MM.1S (cell line): Measurements from ENCODE around the gene COQ6.

Source experiments
- DNase-seq: peaks from one replicate; pipeline ENCODE4 v3.0.0-alpha.2; 2015
- H2AFZ ChIP-seq: fragments of 300-600 bp; sonication (generic); 2 replicates; pipeline ENCODE4 v1.6.0; 2016; ENCODE audit warnings: antibody characterized with exemption, low read length
- H3F3A ChIP-seq: fragments of 300-600 bp; sonication (generic); 2 replicates; pipeline ENCODE4 v1.6.1; 2016; ENCODE audit warnings: mild to moderate bottlenecking, antibody characterized with exemption, low read length, moderate library complexity, mixed read lengths; ENCODE audit not compliant: insufficient read depth
- H3K27ac ChIP-seq: fragments of 300-600 bp; sonication (generic); 2 replicates; pipeline ENCODE4 v1.5.1; 2016; ENCODE audit warnings: mild to moderate bottlenecking, low read length
- H3K27me3 ChIP-seq: fragments of 300-600 bp; sonication (generic); replicated peaks from 2 replicates; pipeline ENCODE4 v1.6.0; 2016; ENCODE audit warnings: low read length; ENCODE audit not compliant: insufficient read depth
- H3K36me3 ChIP-seq: fragments of 300-600 bp; sonication (generic); replicated peaks from 2 replicates; pipeline ENCODE4 v1.6.1; 2016; ENCODE audit warnings: mild to moderate bottlenecking, low read length, mixed read lengths; ENCODE audit not compliant: insufficient read depth
- H3K4me1 ChIP-seq: fragments of 300-600 bp; sonication (generic); 2 replicates; pipeline ENCODE4 v1.6.1; 2016; ENCODE audit warnings: low read length, mixed read lengths
- H3K4me2 ChIP-seq: fragments of 300-600 bp; sonication (generic); 2 replicates; pipeline ENCODE4 v1.6.0; 2016; ENCODE audit warnings: low read depth, low read length
- H3K4me3 ChIP-seq: fragments of 300-600 bp; sonication (generic); 2 replicates; pipeline ENCODE4 v1.5.1; 2016; ENCODE audit warnings: low read length, mixed read lengths
- H3K79me2 ChIP-seq: fragments of 300-600 bp; sonication (generic); 2 replicates; pipeline ENCODE4 v1.6.1; 2016; ENCODE audit warnings: mixed run types, low read length, mixed read lengths
- H3K9ac ChIP-seq: fragments of 300-600 bp; sonication (generic); 2 replicates; pipeline ENCODE4 v1.6.1; 2016; ENCODE audit warnings: low read length, mixed read lengths
- H3K9me2 ChIP-seq: fragments of 300-600 bp; sonication (generic); replicated peaks from 2 replicates; pipeline ENCODE4 v1.6.1; 2016; ENCODE audit warnings: mild to moderate bottlenecking, low read length, mixed read lengths; ENCODE audit not compliant: insufficient read depth
- H3K9me3 ChIP-seq: fragments of 300-600 bp; sonication (generic); replicated peaks from 2 replicates; pipeline ENCODE4 v1.6.1; 2016; ENCODE audit warnings: mild to moderate bottlenecking, low read length, mixed read lengths; ENCODE audit not compliant: insufficient read depth
- H4K20me1 ChIP-seq: fragments of 300-600 bp; sonication (generic); 2 replicates; pipeline ENCODE4 v1.6.1; 2016; ENCODE audit warnings: mild to moderate bottlenecking, low read length, moderate library complexity, mixed read lengths; ENCODE audit not compliant: insufficient read depth
- EZH2 ChIP-seq: fragments of 300-600 bp; sonication (generic); optimal IDR thresholded peaks from 2 replicates; pipeline ENCODE3; 2017; ENCODE audit warnings: low read depth, mild to moderate bottlenecking, antibody characterized with exemption, low read length, mixed read lengths
- EZH2phosphoT487 ChIP-seq: fragments of 300-600 bp; sonication (generic); IDR thresholded peaks from 2 replicates; pipeline ENCODE4 v1.6.1; 2018; ENCODE audit warnings: antibody characterized with exemption, low read length
- TF ChIP-seq, protein P1 (sequence below): fragments of 300-600 bp; sonication (generic); IDR thresholded peaks from 2 replicates; pipeline ENCODE4 v1.5.1; 2016; ENCODE audit warnings: antibody characterized with exemption, low read length, mixed read lengths

Gene COQ6

DNA sequence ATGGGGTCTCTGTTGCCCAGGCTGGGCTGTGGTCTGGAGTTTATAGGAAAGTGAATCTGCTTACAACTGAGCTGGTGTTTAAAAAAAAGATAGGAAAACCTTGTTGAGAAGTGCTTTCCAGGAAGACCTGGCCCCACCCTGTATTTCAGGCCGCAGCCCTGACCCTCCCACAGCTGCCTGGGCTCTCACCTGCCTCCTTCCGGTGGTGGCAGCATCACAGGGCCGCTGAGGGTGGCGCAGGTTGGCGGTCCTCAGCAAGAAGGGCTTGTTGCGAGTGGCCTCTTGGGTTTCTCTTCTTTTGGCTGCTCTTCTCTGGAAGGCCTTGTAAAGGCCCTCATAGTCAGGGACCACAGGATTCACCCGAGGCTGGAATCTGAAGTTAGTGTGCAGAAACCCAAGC, 7.9 kb upstream of the COQ6 start:
- H2AFZ ChIP-seq: no peak overlapping the region
- H3K27me3 ChIP-seq: no peaks in the 10 kb centered on the region
- no peaks in the 10 kb centered on the region; the same call in 1 of the 2 replicates for H4K20me1 ChIP-seq
- H3K27ac ChIP-seq: no peak overlapping the region
- TF ChIP-seq, protein P1, sequence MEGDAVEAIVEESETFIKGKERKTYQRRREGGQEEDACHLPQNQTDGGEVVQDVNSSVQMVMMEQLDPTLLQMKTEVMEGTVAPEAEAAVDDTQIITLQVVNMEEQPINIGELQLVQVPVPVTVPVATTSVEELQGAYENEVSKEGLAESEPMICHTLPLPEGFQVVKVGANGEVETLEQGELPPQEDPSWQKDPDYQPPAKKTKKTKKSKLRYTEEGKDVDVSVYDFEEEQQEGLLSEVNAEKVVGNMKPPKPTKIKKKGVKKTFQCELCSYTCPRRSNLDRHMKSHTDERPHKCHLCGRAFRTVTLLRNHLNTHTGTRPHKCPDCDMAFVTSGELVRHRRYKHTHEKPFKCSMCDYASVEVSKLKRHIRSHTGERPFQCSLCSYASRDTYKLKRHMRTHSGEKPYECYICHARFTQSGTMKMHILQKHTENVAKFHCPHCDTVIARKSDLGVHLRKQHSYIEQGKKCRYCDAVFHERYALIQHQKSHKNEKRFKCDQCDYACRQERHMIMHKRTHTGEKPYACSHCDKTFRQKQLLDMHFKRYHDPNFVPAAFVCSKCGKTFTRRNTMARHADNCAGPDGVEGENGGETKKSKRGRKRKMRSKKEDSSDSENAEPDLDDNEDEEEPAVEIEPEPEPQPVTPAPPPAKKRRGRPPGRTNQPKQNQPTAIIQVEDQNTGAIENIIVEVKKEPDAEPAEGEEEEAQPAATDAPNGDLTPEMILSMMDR: no peak
- TF ChIP-seq EZH2 (no peak), EZH2phosphoT487 (no peak)
- H3K36me3 ChIP-seq: no peaks in the 10 kb centered on the region
- H3K9ac ChIP-seq: no peak overlapping the region
- no peaks in the 10 kb centered on the region for H3K79me2 ChIP-seq
- no peak overlapping the region for H3K4me3 ChIP-seq
- no peak for DNase-seq
- H3K9me2 ChIP-seq: no peaks in the 10 kb centered on the region
- no peaks in the 10 kb centered on the region for H3K9me3 ChIP-seq
- H3K4me1 ChIP-seq: no peaks in the 10 kb centered on the region
- H3K4me2 ChIP-seq: no peak overlapping the region
- no peaks in the 10 kb centered on the region for H3F3A ChIP-seq

DNA sequence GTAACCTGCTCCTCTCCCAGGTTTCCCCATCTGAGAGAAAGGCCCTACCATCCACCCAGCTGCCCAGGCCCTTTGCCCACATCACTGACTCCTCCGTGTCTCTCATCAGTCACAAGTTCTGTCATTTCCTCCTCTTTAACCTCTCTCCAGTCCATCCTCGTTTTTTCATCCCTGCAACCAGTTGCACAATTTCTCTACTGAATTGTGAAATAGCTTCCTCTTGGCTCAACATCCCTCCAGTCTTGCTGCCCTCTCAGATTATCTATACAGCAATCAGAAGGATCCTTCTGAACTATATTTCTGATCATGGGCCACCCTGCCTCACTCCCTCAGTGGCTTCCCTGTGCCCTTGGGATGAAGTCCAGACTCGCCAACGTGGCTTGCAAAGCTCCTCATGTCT, 7.0 kb upstream of the COQ6 start:
- H3K4me2 ChIP-seq: no peak overlapping the region
- H3K27ac ChIP-seq: no peak overlapping the region
- H3K79me2 ChIP-seq: no peaks in the 10 kb centered on the region
- H3K9me3 ChIP-seq: no peaks in the 10 kb centered on the region
- TF ChIP-seq, protein P1: no peak
- TF ChIP-seq EZH2phosphoT487 (no peak), EZH2 (no peak)
- H3K4me3 ChIP-seq: no peak overlapping the region
- no peaks in the 10 kb centered on the region for H3K9me2 ChIP-seq
- no peaks in the 10 kb centered on the region for H3F3A ChIP-seq
- H3K9ac ChIP-seq: no peak overlapping the region
- no peak overlapping the region for H2AFZ ChIP-seq
- no peak for DNase-seq
- no peaks in the 10 kb centered on the region for H3K27me3 ChIP-seq
- H3K4me1 ChIP-seq: no peaks in the 10 kb centered on the region
- H4K20me1 ChIP-seq: no peaks in the 10 kb centered on the region
- no peaks in the 10 kb centered on the region for H3K36me3 ChIP-seq

DNA sequence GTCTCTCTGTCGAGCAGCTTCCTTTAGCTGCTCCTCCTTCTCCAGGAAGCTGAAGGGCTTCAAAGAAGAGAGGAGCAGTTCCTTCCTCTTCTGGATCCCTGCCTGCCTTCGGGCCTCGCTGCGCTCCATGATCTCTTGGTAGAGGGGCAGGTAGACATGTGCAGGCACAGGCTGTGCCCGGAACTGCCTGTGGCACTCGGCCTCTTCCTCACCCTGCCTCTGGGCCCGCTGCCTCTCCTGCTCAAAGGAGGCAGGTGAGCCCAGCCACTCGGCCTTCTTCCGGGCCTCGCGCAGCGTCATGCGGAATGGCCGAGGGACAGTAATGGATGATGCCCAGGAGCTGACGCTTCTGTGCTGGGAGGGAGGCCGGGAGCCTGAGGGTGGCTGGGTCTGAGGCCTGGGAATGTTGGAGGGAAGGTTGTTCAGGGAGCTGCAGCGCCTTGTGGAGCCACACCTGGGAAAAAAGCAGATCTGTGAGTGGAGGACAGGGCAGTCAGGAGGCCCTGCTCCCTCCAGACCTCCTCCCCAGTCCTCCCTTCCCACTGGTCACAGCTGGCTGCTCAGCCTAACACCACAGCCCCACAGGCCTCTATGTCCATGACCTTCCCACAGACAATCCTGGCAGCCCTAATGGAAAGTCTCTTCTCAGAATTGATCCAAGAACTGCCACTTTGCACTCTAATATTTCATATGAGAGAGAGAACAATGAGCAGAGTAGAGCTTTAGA, 5.5 kb upstream of the COQ6 start:
- DNase-seq: no peak
- H3K4me2 ChIP-seq: no peak overlapping the region

More for the DNA sequence above, 5.5 kb upstream of the COQ6 start:
- H3K79me2 ChIP-seq: no peaks in the 10 kb centered on the region
- H3K4me3 ChIP-seq: no peak overlapping the region
- H3K4me1 ChIP-seq: no peaks in the 10 kb centered on the region
- no peaks in the 10 kb centered on the region for H4K20me1 ChIP-seq
- peaks cover under 1% of the 10 kb centered on the region; the same call in 1 of the 2 replicates for H3F3A ChIP-seq
- no peaks in the 10 kb centered on the region for H3K36me3 ChIP-seq
- H3K9ac ChIP-seq: no peak overlapping the region
- TF ChIP-seq, protein P1: no peak
- no peak for TF ChIP-seq EZH2
- TF ChIP-seq EZH2phosphoT487: no peak
- H3K9me3 ChIP-seq: no peaks in the 10 kb centered on the region
- H3K9me2 ChIP-seq: no peaks in the 10 kb centered on the region
- H3K27ac ChIP-seq: no peak overlapping the region
- H2AFZ ChIP-seq: no peak overlapping the region
- H3K27me3 ChIP-seq: no peaks in the 10 kb centered on the region
